Mammary epithelial cell (primary cell): ENCODE measurements around the gene KYNU.

Experiments
- CTCF ChIP-seq, 2 donors: IDR thresholded peaks in 1 of 2; conservative IDR thresholded peaks in 1 of 2; 2 replicates each; pipeline ENCODE4 v1.5.1; 2011 to 2012; ENCODE audit warnings: inconsistent platforms in 2 of 2, low read length in 2 of 2, mild to moderate bottlenecking in 2 of 2, control low read depth in 1 of 2, low read depth in 1 of 2; ENCODE audit not compliant: insufficient read depth in 1 of 2; ENCODE audit errors: extremely low read depth in 1 of 2
- EZH2 ChIP-seq: IDR thresholded peaks from 2 replicates; pipeline ENCODE4 v1.6.1; 2012; ENCODE audit warnings: low read length, inconsistent platforms, borderline replicate concordance

DNA sequence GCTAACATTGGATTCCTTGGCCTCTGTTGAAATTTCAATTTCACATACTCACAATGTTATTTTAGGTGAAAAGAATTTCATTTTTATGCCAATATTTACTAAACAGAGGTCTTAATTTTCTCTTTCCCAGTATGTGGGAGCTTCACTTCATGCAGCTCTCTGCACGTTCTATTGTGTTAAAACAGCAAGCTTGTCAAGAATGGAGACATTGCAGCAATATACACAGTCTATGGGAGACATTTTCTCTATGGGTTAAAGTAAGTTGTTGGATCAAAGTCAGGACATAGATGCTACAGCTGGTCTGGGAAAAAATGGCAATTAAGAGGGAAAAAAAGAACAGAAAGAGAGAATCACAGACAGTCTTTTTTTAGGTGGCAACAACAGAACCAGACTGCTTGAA, 181.4 kb downstream of the KYNU start:
- TF ChIP-seq EZH2 (no peak), CTCF (conservative IDR thresholded peaks at IDR 0.05 in 1 of 2, IDR thresholded peaks at IDR 0.05 in 1 of 2; ENCODE audit: extremely low read depth in 1 of 2, insufficient read depth in 1 of 2, low read depth in 1 of 2, low read length in 2 of 2) (no peak)
